Common myeloid progenitor, CD34-positive (primary cell): ENCODE measurements around the gene ARHGAP26.
A peak's percentile ranks its signal among the peaks of the same experiment; 100 is the strongest.

Source experiments
- CTCF ChIA-PET: fragments of 350-600 bp; sonication (Branson Sonifier 250); formaldehyde crosslinking; loops from one replicate; lab custom pipeline; 2021; ENCODE audit warnings: antibody characterized with exemption; lab: Charles Lee
- POLR2A ChIA-PET: fragments of 350-600 bp; sonication (Branson Sonifier 250); formaldehyde crosslinking; loops from one replicate; lab custom pipeline; 2021; ENCODE audit warnings: antibody characterized with exemption; lab: Charles Lee
- DNase-seq, 3 donors: peaks; one replicate each; pipeline versions ENCODE4 v3.0.0 to v3.0.0-alpha.2; 2013
- H3K27ac ChIP-seq, 2 experiments: 1 replicate in 1 of 2; 2 replicates in 1 of 2; pipeline ENCODE4 v1.7.0; 2013; ENCODE audit warnings: inconsistent platforms in 2 of 2, low read length in 2 of 2, mild to moderate bottlenecking in 2 of 2, low read depth in 1 of 2, moderate library complexity in 1 of 2; ENCODE audit not compliant: severe bottlenecking in 2 of 2, insufficient read depth in 1 of 2, poor library complexity in 1 of 2
- H3K27me3 ChIP-seq, 5 experiments: replicated peaks in 2 of 5; 1 replicate in 3 of 5; 2 replicates in 2 of 5; pipeline versions ENCODE4 v1.6.1 to v1.7.0; 2013; ENCODE audit warnings: low read length in 4 of 5, mild to moderate bottlenecking in 2 of 5, moderate library complexity in 2 of 5, inconsistent platforms in 1 of 5; ENCODE audit not compliant: insufficient read depth in 5 of 5, control insufficient read depth in 4 of 5
- H3K36me3 ChIP-seq, 4 experiments: 1 replicate in 2 of 4; 2 replicates in 2 of 4; pipeline versions ENCODE4 v1.6.1 to v1.7.0; 2013; ENCODE audit warnings: low read length in 3 of 4, control low read depth in 1 of 4, mild to moderate bottlenecking in 1 of 4; ENCODE audit not compliant: control insufficient read depth in 4 of 4, insufficient read depth in 4 of 4
- H3K4me1 ChIP-seq, 4 experiments: 1 replicate in 3 of 4; 2 replicates in 1 of 4; pipeline versions ENCODE4 v1.6.1 to v1.7.1; 2013; ENCODE audit warnings: low read length in 3 of 4, mild to moderate bottlenecking in 3 of 4, control low read depth in 1 of 4, inconsistent platforms in 1 of 4, moderate library complexity in 1 of 4; ENCODE audit not compliant: control insufficient read depth in 4 of 4, insufficient read depth in 4 of 4; ENCODE audit errors: control extremely low read depth in 1 of 4
- H3K4me3 ChIP-seq, 7 experiments: 1 replicate in 4 of 7; 2 replicates in 3 of 7; pipeline versions ENCODE4 v1.5.1 to v1.7.0; 2013; ENCODE audit warnings: mild to moderate bottlenecking in 7 of 7, low read length in 6 of 7, moderate library complexity in 6 of 7, inconsistent platforms in 2 of 7, low read depth in 2 of 7, control low read depth in 1 of 7; ENCODE audit not compliant: insufficient read depth in 4 of 7, control insufficient read depth in 1 of 7; ENCODE audit errors: extremely low read depth in 1 of 7
- H3K9me3 ChIP-seq, 5 experiments: 1 replicate in 4 of 5; 2 replicates in 1 of 5; pipeline versions ENCODE4 v1.6.1 to v1.7.1; 2013; ENCODE audit warnings: low read length in 4 of 5, mild to moderate bottlenecking in 2 of 5, inconsistent platforms in 1 of 5, low read depth in 1 of 5, moderate library complexity in 1 of 5; ENCODE audit not compliant: control insufficient read depth in 4 of 5, insufficient read depth in 2 of 5; ENCODE audit errors: control extremely low read depth in 1 of 5
- whole genome bisulfite sequencing: methylation state at CpG from one replicate; pipeline ENCODE4 v1.1.5; 2013; ENCODE audit not compliant: insufficient coverage; 5-methylcytosine and 5-hydroxymethylcytosine counted together

Gene ARHGAP26

GRCh38 chr5:143148771-143149170, 378.6 kb downstream of the ARHGAP26 start:
- CTCF ChIA-PET: no interaction called here
- Histone ChIP-seq H3K27ac (no peak overlapping the region), H3K9me3 (no peaks in the 10 kb centered on the region), H3K4me1 (peaks cover 0 to 25% (median 11%) of the 10 kb centered on the region in 4 experiments), H3K36me3 (peaks cover 0 to 5% (median 2%) of the 10 kb centered on the region in 4 experiments), H3K4me3 (no peak overlapping the region), H3K27me3 (no peaks in the 10 kb centered on the region)
- peak in 2 of 3 donors; percentile 48 to 50 for DNase-seq
- POLR2A ChIA-PET: no interaction called here
- 83% methylated on average over 1 of the region's 3 CpGs for WGBS

GRCh38 chr5:143149759-143150158, 379.6 kb downstream of the ARHGAP26 start:
- H3K27ac ChIP-seq: no peak overlapping the region
- ChIA-PET CTCF (interaction anchor here (1.4 kb wide), 1 partner anchor 11 kb away, joined by 3 read pairs; no protein-coding TSS in a partner anchor), POLR2A (no interaction called here)
- no peaks in the 10 kb centered on the region for H3K9me3 ChIP-seq
- H3K4me1 ChIP-seq: peaks cover 0 to 25% (median 11%) of the 10 kb centered on the region in 4 experiments
- H3K27me3 ChIP-seq: no peaks in the 10 kb centered on the region
- no peak overlapping the region for H3K4me3 ChIP-seq
- DNase-seq: no peak
- peaks cover 0 to 5% (median 2%) of the 10 kb centered on the region in 4 experiments for H3K36me3 ChIP-seq

- peaks cover 0 to 17% (median 11%) of the 10 kb centered on the region in 4 experiments for H3K4me1 ChIP-seq
- WGBS: no CpG with 5 or more reads among the region's 3 CpGs
- no peak overlapping the region for H3K27ac ChIP-seq
- POLR2A ChIA-PET: no interaction called here
- no peak for DNase-seq
- H3K9me3 ChIP-seq: no peaks in the 10 kb centered on the region
- no peaks in the 10 kb centered on the region for H3K27me3 ChIP-seq
- H3K4me3 ChIP-seq: no peak overlapping the region
- CTCF ChIA-PET: no interaction called here
- H3K36me3 ChIP-seq: peaks cover 0 to 5% (median 2%) of the 10 kb centered on the region in 4 experiments
These were observed 381.0 kb downstream of the ARHGAP26 start for GRCh38 chr5:143151056-143151700.

GRCh38 chr5:143152445-143152844, 382.3 kb downstream of the ARHGAP26 start:
- Histone ChIP-seq H3K36me3 (peaks cover 0 to 5% (median under 1%) of the 10 kb centered on the region in 4 experiments), H3K4me1 (peaks cover 0 to 15% (median 11%) of the 10 kb centered on the region in 4 experiments), H3K27me3 (no peaks in the 10 kb centered on the region), H3K4me3 (no peak overlapping the region), H3K9me3 (no peaks in the 10 kb centered on the region), H3K27ac (no peak overlapping the region)
- WGBS: 100% methylated on average over 1 of the region's 2 CpGs
- ChIA-PET POLR2A (no interaction called here), CTCF (interaction anchor here (1.0 kb wide), 1 partner anchor 26 kb away, joined by 3 read pairs; no protein-coding TSS in a partner anchor)
- no peak for DNase-seq

- peaks cover 0 to 5% (median 0%) of the 10 kb centered on the region in 4 experiments for H3K36me3 ChIP-seq
- H3K27ac ChIP-seq: no peak overlapping the region
- no peaks in the 10 kb centered on the region for H3K27me3 ChIP-seq
- H3K4me3 ChIP-seq: no peak overlapping the region
- H3K9me3 ChIP-seq: no peaks in the 10 kb centered on the region
- H3K4me1 ChIP-seq: peaks cover 0 to 5% (median 2%) of the 10 kb centered on the region in 4 experiments
- 99% methylated on average over 6 of the region's 7 CpGs for WGBS
- peak in 1 of 3 donors; percentile 33 for DNase-seq
- CTCF ChIA-PET: no interaction called here
- POLR2A ChIA-PET: no interaction called here
These were observed 383.3 kb downstream of the ARHGAP26 start for GRCh38 chr5:143153332-143154119.

- H3K27ac ChIP-seq: no peak overlapping the region
- H3K4me1 ChIP-seq: no peaks in the 10 kb centered on the region
- WGBS: 92% methylated on average over 5 of the region's 5 CpGs
- no peaks in the 10 kb centered on the region for H3K9me3 ChIP-seq
- DNase-seq: no peak
- CTCF ChIA-PET: interaction anchor here (1.1 kb wide), 1 partner anchor 10 kb away, joined by 3 read pairs; no protein-coding TSS in a partner anchor
- POLR2A ChIA-PET: no interaction called here
- H3K27me3 ChIP-seq: no peaks in the 10 kb centered on the region
- no peak overlapping the region for H3K4me3 ChIP-seq
- peaks cover 0 to 5% (median 0%) of the 10 kb centered on the region in 4 experiments for H3K36me3 ChIP-seq
These were observed 384.6 kb downstream of the ARHGAP26 start for GRCh38 chr5:143154510-143155370.
